Ectodermal cell (in vitro differentiated cells): ENCODE data around the gene SLC24A3.

Experiments used
- H3K27ac ChIP-seq: 2 replicates; pipeline ENCODE4 v1.7.0; 2013; ENCODE audit warnings: mild to moderate bottlenecking, low read depth, low read length; ENCODE audit not compliant: insufficient read depth, poor library complexity, severe bottlenecking
- H3K27me3 ChIP-seq: 2 replicates; pipeline ENCODE4 v1.7.0; 2013; ENCODE audit warnings: mild to moderate bottlenecking, low read length; ENCODE audit not compliant: insufficient read depth, control insufficient read depth, poor library complexity, severe bottlenecking
- H3K36me3 ChIP-seq: one replicate; pipeline ENCODE4 v1.7.0; 2013; ENCODE audit warnings: low read length; ENCODE audit not compliant: control insufficient read depth, insufficient read depth
- H3K4me1 ChIP-seq: one replicate; pipeline ENCODE4 v1.7.0; 2013; ENCODE audit warnings: low read length; ENCODE audit not compliant: control insufficient read depth, insufficient read depth
- H3K4me3 ChIP-seq: 2 replicates; pipeline ENCODE4 v1.7.0; 2013; ENCODE audit warnings: low read depth, low read length, control low read depth; ENCODE audit not compliant: insufficient read depth
- H3K9me3 ChIP-seq: 2 replicates; pipeline ENCODE4 v1.7.0; 2013; ENCODE audit warnings: mild to moderate bottlenecking, low read length, moderate library complexity; ENCODE audit not compliant: control insufficient read depth
- WGBS, 2 experiments: methylation state at CpG; one replicate each; pipeline ENCODE4 v1.1.7; 2013; ENCODE audit warnings: missing lambda C conversion rate in 2 of 2; 5-methylcytosine and 5-hydroxymethylcytosine counted together

SLC24A3 gene

DNA sequence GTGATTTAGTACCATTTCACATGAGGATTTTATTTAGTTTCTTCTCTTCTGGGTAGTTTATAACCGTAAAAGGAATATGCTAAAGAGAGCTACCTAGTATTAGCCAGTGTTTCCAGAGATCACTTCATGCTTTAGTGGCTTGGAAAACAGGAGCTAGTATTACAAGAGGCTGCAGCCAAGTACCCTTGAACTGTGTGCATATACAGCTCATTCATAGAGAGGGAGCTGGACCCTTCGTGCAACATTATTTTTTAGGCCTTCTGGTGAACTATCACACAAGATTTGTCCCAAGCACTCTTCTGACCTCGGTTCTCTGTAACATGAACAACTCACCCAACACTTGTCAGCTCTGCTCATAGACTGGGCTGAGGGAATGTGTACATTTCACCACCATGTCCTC, 470.7 kb downstream of the SLC24A3 start:
- H3K36me3 ChIP-seq, result no peaks in the 10 kb centered on the region
- H3K4me1 ChIP-seq, result no peaks in the 10 kb centered on the region
- 92% methylated on average over 3 of the region's 3 CpGs for WGBS, 2 experiments
- H3K9me3 ChIP-seq, result no peaks in the 10 kb centered on the region
- no peak overlapping the region for H3K4me3 ChIP-seq
- H3K27me3 ChIP-seq, result no peaks in the 10 kb centered on the region
- no peak overlapping the region for H3K27ac ChIP-seq

DNA sequence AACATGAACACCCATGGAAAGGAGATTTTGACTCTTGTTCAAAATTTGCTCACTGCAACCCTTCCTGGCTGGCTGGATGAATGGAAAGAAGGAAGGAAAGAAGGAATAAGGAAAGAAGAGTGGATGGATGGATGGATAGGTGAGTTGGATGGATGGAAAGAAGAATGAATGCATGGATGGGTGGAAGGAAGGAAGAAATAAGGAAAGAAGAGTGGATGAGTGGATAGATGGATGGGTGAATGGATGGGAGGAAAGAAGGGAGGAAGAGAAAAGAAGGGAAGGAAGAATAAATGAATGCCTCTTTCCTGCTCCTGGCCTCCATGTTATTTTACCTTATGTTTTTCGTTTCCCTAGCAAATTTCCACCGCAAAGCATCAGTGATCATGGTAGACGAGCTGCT, 471.4 kb downstream of the SLC24A3 start:
- Histone ChIP-seq H3K27ac (no peak overlapping the region), H3K36me3 (no peaks in the 10 kb centered on the region), H3K4me3 (no peak overlapping the region), H3K4me1 (no peaks in the 10 kb centered on the region), H3K27me3 (no peaks in the 10 kb centered on the region), H3K9me3 (no peaks in the 10 kb centered on the region)
- WGBS, 2 experiments, result 92 to 93% methylated on average over 3 of the region's 3 CpGs

DNA sequence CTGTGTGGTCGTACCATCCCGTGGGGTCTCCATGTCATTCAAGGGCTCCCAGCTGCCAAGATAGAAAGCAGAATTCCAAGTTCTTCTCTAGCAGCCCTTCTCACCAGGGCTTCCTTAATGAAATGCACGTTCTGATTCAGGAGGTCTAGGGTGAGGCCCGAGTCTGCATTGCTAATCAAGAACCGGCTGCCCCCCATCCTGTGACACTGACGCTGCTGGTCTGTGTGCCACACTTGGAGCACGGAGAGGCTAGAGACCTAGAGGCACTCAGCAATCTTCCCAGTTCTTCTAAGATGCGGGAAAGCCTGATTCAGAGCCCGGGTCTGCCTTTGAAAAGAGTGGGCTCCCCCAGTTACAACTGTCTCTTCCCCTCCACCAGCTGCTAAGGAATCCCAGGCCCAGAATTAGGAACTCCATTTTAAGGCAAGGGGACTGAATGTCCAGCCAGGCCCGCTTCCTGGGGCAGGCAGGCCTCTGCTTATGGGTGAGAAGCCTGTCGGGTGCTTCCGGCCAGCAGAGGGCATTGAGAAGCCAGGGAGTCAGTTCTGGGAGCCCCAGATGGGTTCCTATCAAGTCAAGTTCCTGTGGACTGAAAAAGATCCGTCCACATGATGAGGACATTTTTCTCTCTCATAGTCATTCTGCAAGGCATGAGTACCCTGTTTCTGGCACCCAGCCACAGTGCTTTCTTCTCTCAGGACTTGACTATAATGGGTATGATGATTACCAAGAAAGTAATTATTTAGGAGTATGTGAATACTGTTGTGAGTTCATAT, 475.8 kb downstream of the SLC24A3 start:
- Histone ChIP-seq H3K27ac (no peak overlapping the region), H3K4me1 (no peaks in the 10 kb centered on the region), H3K4me3 (no peak overlapping the region), H3K27me3 (no peaks in the 10 kb centered on the region), H3K9me3 (no peaks in the 10 kb centered on the region), H3K36me3 (no peaks in the 10 kb centered on the region)
- WGBS, 2 experiments, result 71 to 72% methylated on average over 13 of the region's 13 CpGs

DNA sequence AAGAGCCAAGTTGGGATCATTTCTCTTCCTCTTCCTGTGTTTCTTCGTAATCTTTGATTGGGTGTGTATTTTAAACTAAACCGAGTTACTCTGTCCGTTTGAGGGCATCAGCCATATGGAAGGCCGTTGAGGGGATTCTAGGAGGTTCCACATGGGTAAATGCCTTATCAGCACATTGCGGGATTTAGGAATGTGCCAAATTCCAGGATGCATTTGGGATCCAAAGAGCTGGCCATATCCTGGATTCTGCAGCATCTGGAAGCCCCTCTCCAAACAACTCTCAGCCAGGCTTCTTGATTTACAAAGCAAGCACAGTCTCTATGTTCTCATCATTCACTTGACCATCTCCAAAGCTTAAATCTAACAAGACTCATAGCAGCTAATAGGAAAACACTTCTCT, 478.0 kb downstream of the SLC24A3 start:
- Histone ChIP-seq H3K4me3 (no peak overlapping the region), H3K4me1 (no peaks in the 10 kb centered on the region), H3K27ac (no peak overlapping the region), H3K27me3 (no peaks in the 10 kb centered on the region), H3K9me3 (no peaks in the 10 kb centered on the region), H3K36me3 (no peaks in the 10 kb centered on the region)
- 89 to 90% methylated on average over 5 of the region's 5 CpGs for WGBS, 2 experiments

DNA sequence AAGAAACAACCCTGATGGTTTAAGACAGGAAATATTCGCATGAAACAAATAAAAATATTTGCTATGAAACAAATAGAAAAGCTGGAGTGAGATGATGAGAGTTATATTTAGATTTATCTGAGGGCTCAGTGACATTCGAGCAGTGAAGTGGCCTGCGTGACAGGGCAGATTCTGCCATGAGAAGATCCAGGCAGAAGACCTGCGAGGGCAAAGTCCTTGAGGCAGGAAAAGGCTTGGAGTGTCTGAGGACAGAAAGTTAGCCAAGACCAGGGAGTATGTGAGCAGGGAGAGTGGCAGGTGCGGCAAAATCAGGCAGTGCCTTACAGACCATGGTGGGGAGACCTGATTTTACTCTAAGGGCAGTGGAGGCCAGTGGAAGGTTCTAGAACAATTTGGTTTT, 478.7 kb downstream of the SLC24A3 start:
- no peaks in the 10 kb centered on the region for H3K4me1 ChIP-seq
- 92 to 93% methylated on average over 5 of the region's 5 CpGs for WGBS, 2 experiments
- H3K27me3 ChIP-seq, result no peaks in the 10 kb centered on the region
- no peaks in the 10 kb centered on the region for H3K9me3 ChIP-seq
- H3K4me3 ChIP-seq, result no peak overlapping the region
- H3K27ac ChIP-seq, result no peak overlapping the region
- no peaks in the 10 kb centered on the region for H3K36me3 ChIP-seq

DNA sequence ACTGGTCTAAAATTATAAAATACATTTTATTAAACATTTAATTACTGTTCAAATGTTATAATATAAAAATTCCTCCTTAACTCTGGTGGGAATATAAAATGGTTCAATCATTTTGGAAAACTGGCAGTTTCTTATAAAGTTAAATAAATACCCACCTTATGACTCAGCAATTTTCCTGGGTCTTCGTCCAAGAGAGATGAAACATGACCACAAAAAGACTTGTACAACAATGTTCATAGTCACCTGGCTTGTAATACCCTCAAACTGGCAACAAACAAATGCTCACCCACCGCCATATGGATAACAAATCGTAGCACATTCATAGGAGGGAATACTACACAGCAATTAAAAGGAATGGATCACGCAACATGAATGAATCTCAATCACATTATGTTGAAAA, 479.7 kb downstream of the SLC24A3 start:
- H3K36me3 ChIP-seq, result no peaks in the 10 kb centered on the region
- H3K4me3 ChIP-seq, result no peak overlapping the region
- H3K27me3 ChIP-seq, result no peaks in the 10 kb centered on the region
- no peak overlapping the region for H3K27ac ChIP-seq
- H3K4me1 ChIP-seq, result no peaks in the 10 kb centered on the region
- no peaks in the 10 kb centered on the region for H3K9me3 ChIP-seq
- WGBS, 2 experiments, result 89 to 91% methylated on average over 4 of the region's 4 CpGs

DNA sequence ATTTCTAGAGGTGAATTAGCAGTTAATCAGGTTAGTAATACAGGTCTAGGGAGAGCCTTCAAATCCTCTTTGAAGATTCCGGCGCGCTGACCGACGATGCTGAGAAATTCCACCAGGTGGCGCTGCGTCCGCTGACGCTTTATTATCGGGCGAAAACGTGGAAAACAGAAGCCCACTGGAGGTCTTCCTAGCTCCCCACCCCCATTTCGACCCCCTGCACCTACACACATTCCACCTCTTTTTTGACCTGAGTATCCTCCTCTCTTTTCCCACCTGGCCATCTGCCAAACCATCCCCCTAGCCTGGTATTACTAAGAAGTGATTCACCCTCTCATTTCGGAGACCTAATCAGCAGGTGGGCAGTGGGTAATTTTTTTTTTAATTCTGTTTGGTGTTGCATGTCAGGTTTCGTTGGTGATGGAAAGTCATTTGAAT, 480.3 kb downstream of the SLC24A3 start:
- no peaks in the 10 kb centered on the region for H3K4me1 ChIP-seq
- no peaks in the 10 kb centered on the region for H3K27me3 ChIP-seq
- H3K36me3 ChIP-seq, result no peaks in the 10 kb centered on the region
- no peaks in the 10 kb centered on the region for H3K9me3 ChIP-seq
- no peak overlapping the region for H3K27ac ChIP-seq
- WGBS, 2 experiments, result 14% methylated on average over 15 of the region's 15 CpGs
- H3K4me3 ChIP-seq, result no peak overlapping the region

DNA sequence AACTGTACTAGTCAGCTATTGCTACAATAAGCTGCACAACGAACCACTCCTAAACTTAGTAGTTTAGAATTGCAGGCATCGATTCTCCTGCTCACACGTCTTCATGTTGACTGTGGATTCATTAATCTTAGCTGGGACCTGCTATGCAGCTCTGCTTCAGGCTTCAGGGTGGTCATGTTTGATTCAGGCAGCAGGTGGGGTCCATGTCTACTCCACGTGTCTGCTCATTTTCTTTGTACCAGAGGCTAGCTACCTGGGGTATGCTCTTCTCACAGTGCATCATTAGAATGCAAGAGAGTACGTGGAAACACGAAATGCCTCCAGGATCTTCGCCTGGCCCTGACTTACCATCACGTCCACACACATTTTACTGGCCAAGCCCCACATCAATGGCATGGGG, 481.1 kb downstream of the SLC24A3 start:
- Histone ChIP-seq H3K27ac (no peak overlapping the region), H3K27me3 (no peaks in the 10 kb centered on the region), H3K36me3 (no peaks in the 10 kb centered on the region), H3K9me3 (no peaks in the 10 kb centered on the region), H3K4me1 (no peaks in the 10 kb centered on the region), H3K4me3 (no peak overlapping the region)
- WGBS, 2 experiments, result 93% methylated on average over 8 of the region's 8 CpGs

DNA sequence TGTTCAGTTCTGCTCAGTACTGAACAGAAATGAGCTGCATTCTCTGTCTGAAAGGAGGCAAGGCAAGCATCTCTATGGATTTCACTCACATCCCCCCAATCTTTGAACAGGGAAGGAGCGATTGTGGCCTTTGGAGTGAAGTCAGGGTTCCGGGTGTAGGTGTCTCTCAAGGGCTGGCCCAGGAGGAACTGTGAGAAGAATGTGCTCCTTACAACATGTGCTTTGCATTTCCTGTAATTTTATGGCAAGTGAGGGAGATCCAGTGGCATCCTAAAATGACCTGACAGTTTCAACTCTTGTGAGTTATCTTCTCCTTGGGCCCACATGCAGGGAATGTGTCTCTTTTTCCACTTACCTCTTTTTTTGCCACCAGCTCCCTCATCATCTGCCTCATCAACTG, 482.6 kb downstream of the SLC24A3 start:
- H3K4me3 ChIP-seq, result no peak overlapping the region
- no peaks in the 10 kb centered on the region for H3K4me1 ChIP-seq
- no peaks in the 10 kb centered on the region for H3K27me3 ChIP-seq
- WGBS, 2 experiments, result 88 to 91% methylated on average over 2 of the region's 2 CpGs
- H3K9me3 ChIP-seq, result no peaks in the 10 kb centered on the region
- no peak overlapping the region for H3K27ac ChIP-seq
- H3K36me3 ChIP-seq, result no peaks in the 10 kb centered on the region

DNA sequence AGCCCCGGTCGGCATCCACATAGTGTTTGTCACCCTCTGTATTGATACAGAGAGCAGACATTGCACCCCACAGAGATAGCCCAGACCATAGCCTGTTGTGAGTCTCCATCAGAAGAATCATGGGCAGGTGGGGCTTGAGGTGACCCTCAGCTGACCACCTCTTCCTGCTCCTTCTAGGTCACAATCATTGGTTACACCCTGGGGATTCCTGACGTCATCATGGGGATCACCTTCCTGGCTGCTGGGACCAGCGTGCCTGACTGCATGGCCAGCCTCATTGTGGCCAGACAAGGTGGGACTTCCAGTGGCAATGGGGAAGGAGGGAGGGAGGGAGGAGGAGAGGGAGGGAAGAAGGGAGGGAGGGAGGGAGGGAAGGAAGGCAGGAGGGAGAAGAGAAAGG, 484.2 kb downstream of the SLC24A3 start:
- Histone ChIP-seq H3K27me3 (no peaks in the 10 kb centered on the region), H3K4me3 (no peak overlapping the region), H3K9me3 (no peaks in the 10 kb centered on the region), H3K27ac (no peak overlapping the region), H3K36me3 (no peaks in the 10 kb centered on the region), H3K4me1 (no peaks in the 10 kb centered on the region)
- WGBS, 2 experiments, result 92 to 93% methylated on average over 4 of the region's 4 CpGs

DNA sequence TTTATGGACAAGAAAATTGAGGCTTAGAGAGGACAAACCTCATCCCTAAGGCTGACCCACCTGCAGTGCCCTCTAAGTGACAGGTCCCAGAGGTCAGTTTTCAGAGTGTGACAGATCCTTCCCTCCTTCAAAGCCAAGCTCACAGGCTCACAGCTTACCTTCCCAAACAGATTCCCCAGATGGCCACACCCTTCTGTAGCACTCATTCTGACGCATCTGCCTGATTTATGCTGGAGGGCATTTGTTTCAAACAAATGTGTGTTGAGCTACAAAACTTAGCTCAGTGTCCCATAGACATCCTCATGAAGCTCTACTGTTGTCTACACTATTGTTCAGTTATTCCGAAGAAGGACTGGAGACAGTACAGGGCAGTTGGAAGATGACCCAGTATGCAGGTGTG, 485.0 kb downstream of the SLC24A3 start:
- WGBS, 2 experiments, result 97 to 98% methylated on average over 2 of the region's 2 CpGs
- Histone ChIP-seq H3K27me3 (no peaks in the 10 kb centered on the region), H3K9me3 (no peaks in the 10 kb centered on the region), H3K27ac (no peak overlapping the region), H3K4me1 (no peaks in the 10 kb centered on the region), H3K36me3 (no peaks in the 10 kb centered on the region), H3K4me3 (no peak overlapping the region)
